GM10847 (cell line): Measurements from ENCODE around the gene C19orf47.

Experiments
- POLR2A ChIP-seq: IDR thresholded peaks from 2 replicates; pipeline ENCODE4 v1.6.1; 2011; ENCODE audit not compliant: insufficient read length; ENCODE audit errors: extremely low read depth

The C19orf47 gene

DNA sequence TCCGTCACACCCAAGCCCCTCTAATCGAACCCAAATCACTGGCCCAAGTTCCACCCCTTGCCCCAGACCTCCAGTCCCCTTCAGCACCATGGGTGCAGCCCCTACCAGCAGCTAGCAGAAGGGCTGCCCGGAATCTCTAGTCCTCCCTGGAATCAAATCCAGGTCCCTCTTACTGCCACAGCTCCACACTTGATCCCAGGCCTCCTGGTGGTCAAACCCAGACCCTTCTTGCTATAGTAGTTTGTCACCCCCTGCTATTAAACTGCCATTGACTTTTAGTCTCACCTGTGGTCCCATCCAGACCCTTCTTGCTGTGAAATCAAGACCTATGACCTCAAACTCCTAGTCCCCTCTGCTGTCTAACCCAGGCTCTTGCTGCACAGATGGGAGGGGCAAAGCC lies 33.1 kb upstream of the C19orf47 start:
- TF ChIP-seq POLR2A, result no peak

DNA sequence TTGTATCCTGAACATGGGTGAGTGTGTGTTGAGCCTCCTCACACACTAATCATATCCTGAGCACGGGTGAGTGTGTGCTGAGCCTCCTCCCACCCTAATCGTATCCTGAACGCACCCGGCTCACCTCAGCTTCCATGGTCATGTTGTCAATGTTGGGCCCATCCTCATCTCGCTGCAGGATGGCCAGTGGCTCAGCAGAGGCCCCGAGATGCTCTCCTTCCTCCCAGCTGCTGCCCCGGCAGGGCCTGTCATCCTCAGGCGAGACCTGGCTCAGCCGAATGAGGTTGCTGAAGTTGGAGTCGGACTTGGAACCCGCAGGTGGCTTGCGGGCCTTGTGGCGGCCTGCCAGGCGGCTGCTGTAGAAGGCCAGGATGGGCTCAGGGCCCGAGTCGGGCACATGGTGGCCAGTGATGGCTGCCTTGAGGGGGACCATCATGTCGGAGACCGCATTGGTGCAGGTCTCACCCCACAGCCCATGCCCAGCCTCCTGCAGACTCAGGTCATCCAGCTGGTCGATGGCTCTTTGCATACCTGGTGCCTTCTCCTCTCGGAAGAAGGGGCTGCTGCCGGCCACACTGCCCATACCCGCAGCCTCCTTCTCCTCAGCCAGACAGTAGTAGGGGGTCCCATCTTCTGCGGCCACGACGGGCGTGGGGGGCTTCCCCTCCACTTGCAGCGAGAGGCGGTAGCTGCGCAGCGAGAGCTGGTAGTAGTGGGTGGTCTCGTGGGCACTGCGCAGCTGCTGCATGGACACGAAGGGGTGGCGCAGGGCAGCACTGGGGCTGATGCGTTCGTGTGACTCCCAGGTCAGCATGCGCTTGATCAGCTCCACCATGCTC lies 32.2 kb upstream of the C19orf47 start:
- TF ChIP-seq POLR2A, result no peak

GRCh38 chr19:40379446-40380198 lies 31.4 kb upstream of the C19orf47 start:
- no peak for TF ChIP-seq POLR2A

DNA sequence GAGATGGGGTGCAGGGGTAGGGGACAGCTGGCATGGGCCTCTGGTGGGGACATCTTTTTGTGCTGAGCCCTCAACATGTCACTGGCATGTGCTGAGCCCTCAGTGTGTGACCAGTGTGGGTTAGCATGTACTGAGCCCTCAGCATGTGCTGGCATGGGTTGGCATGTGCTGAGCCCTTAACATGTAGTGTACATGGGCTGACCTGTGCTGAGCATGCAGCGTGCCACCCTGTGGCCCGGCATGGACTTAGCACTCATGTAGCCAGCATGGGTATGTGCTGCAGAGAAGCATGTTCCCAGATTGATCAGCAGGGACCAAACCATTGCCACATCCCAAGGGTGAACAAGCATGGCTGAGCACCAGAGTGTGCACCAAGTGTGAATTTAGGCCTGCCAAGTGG lies 30.3 kb upstream of the C19orf47 start:
- TF ChIP-seq POLR2A, result no peak

GRCh38 chr19:40377876-40378385 lies 29.7 kb upstream of the C19orf47 start:
- no peak for TF ChIP-seq POLR2A

GRCh38 chr19:40376286-40376862 lies 28.2 kb upstream of the C19orf47 start:
- no peak for TF ChIP-seq POLR2A

DNA sequence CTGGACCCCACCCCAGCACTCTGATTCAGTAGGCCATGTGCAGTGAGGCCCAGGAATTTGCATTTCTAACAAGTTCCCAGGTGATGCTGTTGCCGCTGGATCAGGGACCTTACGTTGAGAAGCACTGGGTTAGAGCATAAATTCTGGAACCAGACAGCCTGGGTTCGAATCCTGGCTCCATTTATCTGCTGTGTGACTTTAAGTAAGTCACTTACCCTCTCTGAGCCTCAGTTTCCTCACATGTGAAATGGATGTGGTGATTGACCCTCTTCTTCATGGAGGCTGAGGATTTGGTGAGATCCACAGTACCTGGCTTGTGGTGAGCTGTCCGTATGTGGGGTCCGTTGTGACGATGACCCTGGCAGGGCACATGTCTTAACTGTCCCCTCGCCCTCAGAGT lies 25.9 kb upstream of the C19orf47 start:
- no peak for TF ChIP-seq POLR2A

DNA sequence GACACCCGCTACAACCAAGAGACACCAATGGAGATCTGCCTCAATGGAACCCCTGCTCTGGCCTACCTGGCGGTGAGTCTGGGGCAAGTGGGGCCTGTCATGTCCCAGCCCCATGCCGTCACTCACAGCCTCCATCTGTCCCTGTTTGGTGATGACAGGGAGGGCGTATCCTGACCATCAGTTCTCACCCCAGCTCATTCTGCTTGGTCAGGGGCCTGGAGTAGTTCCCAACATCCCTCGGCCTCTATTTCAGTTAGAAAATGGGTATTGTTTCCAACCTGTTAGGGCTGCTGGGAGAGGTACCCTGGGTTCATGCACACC lies 23.6 kb upstream of the C19orf47 start:
- no peak for TF ChIP-seq POLR2A

DNA sequence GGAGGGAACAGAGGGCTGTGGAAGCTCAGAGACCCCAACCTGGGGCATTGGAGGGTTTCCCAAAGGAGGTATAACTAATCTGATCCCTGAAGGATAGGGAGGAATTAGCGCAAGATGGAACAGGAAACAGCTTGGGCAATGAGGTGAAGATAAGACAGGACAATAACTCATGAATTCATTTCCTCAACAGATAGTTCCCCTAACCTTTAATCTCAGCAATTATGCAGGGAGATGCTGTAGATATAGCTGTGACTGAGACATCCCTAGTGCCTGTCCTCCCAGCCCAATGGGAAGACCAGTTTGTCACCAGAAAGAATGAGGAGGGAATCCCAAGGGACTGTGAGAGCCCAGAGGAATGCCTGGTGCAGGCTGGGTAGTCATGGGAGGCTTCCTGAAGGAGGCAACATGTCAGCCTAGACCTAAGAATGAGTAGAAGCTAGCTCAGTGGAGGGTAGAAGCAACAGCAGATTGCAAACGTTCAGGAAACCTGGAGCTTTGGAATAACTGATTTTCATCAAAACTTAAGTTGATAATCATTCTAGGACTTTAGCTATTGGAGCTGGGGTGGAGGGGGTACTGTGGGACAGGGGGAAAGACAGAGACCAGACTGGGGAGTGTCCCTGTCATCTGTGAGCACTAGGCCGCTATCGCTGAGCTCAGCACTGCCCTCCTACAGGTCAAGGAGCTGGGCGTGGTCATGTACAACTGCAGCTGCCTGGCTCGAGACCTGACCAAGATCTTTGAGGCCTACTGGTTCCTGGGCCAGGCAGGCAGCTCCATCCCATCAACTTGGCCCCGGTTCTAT lies 23.0 kb upstream of the C19orf47 start:
- no peak for TF ChIP-seq POLR2A

DNA sequence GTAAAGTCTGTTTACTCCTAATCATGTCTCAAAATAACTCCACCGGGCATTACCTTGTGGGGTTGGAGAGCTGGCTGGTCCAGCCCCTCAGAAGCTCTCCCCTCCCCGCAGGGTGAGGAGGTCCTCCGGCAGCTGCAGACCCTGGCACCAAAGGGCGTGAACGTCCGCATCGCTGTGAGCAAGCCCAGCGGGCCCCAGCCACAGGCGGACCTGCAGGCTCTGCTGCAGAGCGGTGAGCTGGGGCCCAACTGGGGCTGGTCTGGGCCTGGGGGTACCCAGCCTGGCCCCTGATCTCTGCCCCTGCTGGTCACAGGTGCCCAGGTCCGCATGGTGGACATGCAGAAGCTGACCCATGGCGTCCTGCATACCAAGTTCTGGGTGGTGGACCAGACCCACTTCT lies 21.6 kb upstream of the C19orf47 start:
- TF ChIP-seq POLR2A, result no peak

DNA sequence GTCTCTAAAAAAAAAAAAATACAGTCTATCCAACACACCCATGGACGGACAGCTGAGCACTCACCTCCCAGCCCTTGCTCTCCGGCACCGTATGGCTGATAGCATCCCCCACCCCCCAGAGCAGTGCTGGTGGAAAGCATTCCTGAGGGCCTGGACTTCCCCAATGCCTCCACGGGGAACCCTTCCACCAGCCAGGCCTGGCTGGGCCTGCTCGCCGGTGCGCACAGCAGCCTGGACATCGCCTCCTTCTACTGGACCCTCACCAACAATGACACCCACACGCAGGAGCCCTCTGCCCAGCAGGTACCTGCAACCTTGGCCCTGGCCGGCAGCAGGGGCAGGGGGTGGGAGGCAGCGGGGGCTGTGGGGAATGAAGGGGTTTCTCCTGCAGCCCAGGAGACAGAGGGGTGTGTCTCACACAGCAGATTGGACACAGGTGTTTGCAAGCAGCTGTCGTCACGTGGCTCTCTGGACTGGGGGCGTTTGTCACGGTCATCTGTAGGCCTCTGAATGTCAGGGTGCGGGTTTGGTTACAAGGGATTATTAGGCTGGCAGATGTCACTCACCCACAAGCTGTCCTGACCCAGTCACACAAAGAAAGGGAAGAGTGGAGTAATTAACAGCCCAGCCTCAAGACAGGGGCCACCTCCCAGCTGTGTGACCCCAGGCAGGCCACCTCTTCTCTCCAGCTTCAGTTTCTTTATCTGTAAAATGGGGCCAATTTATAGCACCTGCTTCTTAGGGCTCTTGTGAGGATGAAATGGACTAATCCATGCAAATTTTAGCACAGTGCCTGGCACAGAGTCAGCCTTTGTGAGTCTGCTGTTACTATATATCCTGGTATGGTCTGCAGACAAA lies 19.6 kb upstream of the C19orf47 start:
- no peak for TF ChIP-seq POLR2A

- no peak for TF ChIP-seq POLR2A
Observed at GRCh38 chr19:40366697-40367561, 18.7 kb upstream of the C19orf47 start.

GRCh38 chr19:40365613-40366401 lies 17.6 kb upstream of the C19orf47 start:
- peak; percentile 57 for TF ChIP-seq POLR2A
